NCI-H1105 treated with DMSO at 0.1 percent for 48 hours (cell line): ENCODE measurements around the gene EXOC1.
"Not testable (repeated sequence)": the region's sequence is repeated elsewhere in the genome, so short reads cannot be mapped to it uniquely, and the experiment has no call there.

ENCODE experiments used
- DNase-seq: peaks from one replicate; lab custom pipeline; 2025; lab: John Stamatoyannopoulos, UW

The EXOC1 gene, protein sequence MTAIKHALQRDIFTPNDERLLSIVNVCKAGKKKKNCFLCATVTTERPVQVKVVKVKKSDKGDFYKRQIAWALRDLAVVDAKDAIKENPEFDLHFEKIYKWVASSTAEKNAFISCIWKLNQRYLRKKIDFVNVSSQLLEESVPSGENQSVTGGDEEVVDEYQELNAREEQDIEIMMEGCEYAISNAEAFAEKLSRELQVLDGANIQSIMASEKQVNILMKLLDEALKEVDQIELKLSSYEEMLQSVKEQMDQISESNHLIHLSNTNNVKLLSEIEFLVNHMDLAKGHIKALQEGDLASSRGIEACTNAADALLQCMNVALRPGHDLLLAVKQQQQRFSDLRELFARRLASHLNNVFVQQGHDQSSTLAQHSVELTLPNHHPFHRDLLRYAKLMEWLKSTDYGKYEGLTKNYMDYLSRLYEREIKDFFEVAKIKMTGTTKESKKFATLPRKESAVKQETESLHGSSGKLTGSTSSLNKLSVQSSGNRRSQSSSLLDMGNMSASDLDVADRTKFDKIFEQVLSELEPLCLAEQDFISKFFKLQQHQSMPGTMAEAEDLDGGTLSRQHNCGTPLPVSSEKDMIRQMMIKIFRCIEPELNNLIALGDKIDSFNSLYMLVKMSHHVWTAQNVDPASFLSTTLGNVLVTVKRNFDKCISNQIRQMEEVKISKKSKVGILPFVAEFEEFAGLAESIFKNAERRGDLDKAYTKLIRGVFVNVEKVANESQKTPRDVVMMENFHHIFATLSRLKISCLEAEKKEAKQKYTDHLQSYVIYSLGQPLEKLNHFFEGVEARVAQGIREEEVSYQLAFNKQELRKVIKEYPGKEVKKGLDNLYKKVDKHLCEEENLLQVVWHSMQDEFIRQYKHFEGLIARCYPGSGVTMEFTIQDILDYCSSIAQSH

DNA sequence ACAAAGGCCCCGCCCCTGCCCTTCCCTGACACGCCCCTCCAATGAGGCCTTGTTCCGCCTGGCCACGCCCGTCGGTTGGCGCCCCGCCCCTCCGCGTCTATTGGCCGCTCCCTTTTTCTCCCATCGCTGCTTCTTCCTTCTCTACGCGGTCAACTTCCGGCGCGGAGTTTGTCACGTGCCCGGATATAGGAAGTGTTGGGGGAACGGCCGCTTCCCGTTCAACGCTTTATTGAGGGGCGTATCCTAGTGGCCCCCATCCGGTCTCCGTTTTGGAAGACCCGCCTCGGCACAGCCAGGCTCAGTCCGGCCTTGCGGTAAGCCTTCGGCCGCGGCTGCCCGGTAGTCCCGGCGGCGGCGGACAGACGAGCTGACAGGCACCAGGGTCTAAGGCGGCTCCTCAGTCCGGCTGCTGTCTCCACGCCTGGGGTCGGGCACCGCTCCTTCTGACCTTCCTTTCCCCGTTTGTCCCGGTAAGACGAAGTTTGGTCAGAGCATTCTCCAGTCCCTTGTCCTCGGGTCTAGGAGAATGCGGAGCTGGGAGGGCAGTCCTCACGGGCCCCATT, at the start of gene EXOC1:
Gene EXOC1 (plus strand): TSS at position 165 of the 563 bp plus-strand sequence. CDS start 4,676 bp downstream, outside the sequence.
- DNase-seq: peak; percentile 88

DNA sequence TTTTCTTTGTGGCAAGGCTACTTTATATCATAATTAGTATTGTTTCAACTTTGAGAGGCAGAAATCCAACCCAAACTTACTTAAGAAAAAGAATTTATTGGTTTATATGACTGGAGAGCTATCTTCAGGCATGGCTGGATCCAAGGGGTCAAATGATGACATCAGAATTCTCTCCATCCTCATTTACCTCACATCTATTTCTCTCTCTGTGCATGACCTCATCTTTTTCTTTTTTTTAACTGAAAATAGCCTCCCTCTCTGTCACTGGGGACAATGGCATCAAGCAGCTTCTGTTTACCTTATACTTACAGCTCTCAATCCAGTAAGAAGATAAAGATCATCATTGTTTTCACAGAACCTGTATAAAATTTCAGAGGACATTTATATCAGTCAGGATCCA, 45.9 kb upstream of the EXOC1 start:
- DNase-seq: no peak

DNA sequence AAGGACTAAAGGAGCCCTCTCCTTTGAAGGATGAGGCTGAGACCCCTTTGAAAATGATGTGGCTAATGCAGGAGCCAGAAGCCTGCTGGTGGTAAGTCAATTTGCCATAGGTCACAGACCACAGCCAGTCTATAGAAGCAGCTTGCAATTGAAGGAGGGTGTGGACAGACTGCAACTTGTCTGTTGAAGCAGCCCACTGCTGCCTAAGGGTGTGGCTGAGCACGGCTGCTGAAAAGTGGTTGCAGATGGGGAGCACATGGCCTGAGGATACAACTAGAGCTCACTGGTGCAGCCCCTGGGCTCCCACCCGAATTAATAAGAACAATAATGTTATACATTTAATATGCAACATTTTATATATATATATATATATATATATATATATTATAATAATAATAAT, 45.3 kb upstream of the EXOC1 start:
- DNase-seq: no peak

DNA sequence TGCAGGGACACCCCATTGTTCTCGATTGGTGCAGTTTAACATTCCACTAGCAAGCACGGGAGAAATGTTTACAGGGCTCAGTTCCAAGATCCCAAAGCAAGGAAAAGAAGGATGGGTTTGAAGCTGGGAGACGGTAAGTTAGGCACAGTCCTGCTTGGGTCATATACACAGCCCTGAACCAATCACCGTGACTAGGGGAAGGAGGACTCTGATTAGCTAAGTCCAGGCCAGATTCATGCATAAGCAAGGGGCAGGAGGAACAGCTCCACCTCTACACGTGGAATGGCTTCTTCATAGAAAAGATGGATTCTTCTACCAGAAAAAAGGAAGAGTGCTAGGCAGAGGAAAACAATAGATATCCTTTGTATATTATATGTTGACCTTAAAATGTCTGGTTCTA, 44.8 kb upstream of the EXOC1 start:
- no peak for DNase-seq

DNA sequence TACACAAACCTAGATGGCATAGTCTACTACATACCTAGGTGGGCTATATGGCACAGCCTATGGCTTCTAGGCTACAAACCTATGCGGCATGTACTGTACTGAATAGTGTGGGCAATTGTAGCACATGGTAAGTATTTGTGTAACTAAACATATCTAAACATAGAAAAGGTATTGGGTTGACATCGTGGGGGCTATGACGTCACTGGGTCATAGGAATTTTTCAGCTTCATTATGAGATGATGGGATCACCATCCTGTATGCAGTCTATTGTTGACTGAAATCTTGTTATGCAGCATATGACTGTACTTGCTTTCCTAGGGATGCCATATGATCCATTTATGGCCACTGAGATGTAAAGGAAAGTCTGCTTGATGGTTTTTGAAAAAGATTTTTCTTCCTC, 35.8 kb upstream of the EXOC1 start:
- no peak for DNase-seq

DNA sequence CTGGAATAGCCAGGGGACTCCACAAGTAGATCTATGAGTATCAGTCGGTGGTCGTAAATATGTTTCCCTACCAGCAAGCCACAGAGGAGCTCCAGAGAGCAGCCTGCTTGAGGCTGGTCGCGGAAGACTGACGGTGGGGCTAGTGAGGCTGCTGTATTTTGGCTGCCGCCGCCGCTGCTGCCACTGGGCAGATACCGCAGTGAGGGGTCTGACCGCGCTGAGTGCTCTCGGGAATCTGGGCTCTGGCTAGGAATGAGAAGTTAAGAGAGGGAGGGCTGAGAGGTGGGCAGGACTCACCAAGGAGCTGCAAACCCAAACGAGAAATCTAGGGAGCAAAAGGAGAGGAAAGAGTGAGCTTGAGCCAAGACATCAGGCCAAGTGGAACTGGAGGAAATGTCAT, 33.8 kb upstream of the EXOC1 start, which contains the start of gene EXOC1L:
Gene EXOC1L (plus strand): TSS at position 157 of the 400 bp plus-strand sequence. CDS start 237 bp downstream, at position 394.
- no peak for DNase-seq

DNA sequence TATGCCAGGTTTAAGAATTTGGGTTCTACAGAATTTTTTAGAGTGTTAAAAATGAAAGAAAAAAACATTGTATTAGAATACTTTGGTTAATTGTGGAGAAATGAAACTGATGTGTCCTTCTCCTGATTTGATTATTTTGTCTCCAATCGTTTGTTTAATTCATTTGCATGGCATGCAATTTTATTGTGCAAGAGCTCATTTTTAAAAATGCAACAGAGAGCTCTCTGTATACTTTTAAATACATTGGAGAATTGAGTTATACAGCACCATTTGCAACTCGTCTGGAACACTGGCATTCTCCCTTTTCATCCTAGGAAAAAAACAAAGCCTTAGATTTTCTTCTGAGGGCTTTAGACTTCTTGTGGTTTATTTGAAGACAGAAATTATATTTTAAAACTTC, 33.2 kb upstream of the EXOC1 start:
- DNase-seq: no peak

DNA sequence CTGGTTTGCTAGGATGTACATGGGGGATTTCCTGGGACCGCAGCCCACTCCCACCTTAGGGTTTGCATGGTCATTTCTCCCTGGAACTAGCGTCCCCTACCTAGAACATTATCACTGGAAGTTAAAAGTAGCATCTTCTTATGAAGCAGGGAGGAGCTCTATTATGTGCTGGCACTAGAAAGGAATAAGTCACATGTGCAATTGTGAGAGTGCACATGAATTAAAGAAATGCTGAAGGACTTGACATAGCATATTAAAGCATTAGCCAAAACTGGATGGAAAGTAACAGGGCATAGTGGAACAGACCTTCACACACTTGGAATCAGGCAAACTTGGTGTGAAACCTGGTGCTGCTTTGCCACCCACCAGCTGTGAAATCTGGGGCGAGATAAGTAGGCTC, 31.1 kb upstream of the EXOC1 start:
- DNase-seq: no peak

DNA sequence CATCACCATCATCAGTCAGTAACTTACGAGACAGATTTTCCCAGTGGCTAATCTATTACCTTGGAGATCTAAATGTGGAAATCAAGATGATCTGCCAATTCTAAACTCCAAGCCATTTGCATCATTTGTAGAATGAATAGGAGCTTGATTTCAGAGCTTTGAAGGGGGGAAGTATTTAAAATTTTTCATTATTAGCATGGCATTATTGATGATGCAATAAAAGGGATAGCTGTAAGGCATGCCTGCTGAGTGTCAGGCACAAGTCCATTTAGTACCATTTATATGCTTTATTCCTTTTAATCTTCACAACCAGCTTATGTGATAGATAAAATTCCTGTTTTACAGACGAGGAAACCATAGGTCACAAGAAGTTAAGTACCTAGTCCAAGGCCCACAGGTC, 28.6 kb upstream of the EXOC1 start:
- DNase-seq: no peak

DNA sequence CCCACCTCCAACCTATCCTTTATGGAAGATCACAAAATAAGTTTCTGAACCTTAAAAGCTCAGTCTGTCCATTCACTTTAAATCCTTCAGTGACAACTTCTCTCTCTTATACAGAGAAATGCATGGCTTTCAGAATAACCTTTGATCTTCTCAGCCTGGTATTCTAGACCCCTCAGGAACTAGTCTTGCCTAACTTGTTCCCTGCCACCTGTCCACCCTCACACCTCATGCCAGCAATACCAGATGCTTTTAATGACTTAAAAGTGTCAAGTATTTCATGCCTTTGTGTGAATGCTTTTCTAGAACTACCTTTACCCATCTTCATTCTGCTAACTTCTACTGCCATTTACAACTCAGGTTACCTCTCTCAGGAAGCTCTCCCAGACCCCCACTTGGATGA, 26.5 kb upstream of the EXOC1 start:
- DNase-seq: no peak

DNA sequence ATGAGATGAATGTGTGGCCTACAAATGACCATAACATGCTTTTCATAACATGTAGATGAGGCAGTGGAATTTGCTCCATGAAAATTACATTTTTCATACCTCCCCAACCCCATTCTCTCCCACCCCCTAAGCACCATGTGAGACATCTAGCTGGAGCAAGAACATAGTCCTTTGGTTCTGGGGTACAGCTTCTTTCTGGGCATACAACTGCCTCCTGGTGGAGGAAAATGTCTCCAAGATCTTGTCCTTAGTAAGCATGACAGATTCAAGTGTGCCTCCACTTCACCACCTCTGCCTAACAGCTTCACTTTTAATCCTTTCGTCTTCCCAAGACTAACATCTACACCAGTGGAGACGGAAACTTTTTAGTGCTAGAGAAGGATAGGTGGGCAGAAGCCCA, 25.9 kb upstream of the EXOC1 start:
- DNase-seq: no peak

DNA sequence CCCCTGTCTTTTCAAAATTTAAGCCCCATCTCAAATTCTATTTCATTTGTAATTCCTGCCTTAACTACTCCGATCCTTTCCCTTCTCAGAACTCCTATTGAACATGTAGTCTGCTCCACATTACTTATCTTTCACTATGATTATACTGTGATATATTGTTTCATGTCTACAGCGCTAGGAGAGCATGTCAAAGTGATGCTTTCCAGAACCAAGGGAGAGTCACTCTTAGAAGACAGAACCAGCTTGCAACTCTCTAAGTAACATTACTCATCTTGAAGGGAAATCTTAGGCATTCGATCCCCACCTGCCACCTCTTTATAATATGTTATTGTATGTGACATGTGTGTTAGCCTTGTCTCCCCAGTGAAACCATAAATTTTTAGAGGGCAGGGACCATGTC, 23.4 kb upstream of the EXOC1 start:
- no peak for DNase-seq

DNA sequence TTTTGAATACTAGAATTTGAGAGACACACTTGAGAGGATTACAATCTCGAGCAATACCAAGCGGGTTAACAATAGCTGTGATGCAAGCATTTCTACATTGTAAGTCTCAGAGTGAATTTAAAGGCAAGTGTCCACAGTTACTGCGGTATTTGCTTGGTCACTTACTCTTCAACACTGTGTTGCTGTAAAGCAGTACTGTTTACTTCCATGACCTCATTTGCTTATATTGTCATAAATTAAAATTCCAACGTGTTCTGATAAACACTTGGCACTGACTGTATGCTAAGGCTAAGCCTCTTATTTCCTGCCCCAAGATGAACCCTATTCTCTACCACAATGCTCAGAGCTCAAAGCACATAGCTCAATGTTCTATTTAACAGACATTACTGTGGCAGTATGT, 22.7 kb upstream of the EXOC1 start:
- no peak for DNase-seq

DNA sequence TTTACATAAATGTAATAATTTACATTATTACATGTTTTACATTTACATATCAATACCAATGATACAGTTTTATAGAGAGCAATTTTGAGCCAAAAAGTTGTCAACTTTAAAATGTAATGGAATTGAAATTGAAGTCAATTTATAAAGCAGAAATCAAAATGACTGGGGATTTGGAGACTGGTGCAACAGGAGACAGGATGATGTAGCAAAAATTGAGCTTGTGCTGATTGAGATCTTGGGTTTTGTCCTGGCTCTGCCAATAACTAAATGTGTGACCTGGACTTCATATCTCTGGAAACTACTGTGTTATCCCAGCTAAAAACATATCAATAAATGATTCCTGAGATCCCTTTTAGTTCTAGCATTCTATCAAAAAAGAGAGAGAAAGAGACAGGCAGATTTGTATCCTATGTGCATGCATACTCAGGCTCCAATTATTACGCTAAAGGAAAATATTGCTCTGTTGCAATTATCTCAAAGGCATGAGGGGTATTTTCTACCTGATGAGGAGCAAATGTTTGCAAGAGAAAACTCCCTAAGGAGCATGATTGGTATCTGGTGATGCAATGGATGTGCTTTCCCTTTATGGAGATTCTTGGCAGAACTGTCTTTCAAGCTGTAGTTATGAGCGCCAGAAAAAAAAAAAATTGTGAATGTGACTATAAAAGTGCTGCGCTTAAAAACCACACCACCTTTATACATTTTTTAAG, 19.2 kb upstream of the EXOC1 start:
- no peak for DNase-seq

DNA sequence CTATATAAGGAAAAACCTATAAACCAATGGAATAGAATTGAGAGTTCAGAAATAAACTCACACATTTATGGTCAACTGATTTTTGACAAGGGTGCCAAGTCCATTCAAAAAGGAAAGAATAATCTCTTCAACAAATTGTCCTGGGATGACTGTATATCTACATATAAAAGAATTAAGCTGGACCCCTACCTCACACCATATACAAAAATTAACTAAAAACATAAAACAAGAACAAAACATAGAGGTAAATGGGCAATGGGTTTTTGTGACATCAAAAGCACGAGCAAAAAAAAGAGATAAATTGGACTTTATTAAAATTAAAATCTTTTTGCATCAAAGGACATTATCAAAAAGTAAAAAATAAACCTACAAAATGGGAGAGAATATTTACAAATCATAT, 15.5 kb upstream of the EXOC1 start:
- no peak for DNase-seq

DNA sequence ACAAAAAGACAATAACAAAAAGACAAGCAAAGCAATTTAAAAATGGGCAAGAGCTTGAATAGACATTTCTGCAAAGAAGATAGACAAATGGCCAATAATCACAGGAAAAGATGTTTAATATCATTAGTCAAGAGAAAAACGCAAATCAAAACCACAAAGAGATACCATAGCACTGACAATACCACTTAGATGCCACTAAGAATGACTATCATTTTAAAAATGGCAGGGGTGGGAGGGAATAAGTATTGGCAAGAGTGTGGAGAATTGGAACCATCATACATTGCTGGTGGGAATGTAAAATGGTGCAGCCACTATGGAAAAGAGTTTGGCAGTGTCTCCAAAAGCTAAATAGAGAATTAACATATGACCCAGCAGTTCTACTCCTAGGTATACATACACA, 15.1 kb upstream of the EXOC1 start:
- DNase-seq: no peak

DNA sequence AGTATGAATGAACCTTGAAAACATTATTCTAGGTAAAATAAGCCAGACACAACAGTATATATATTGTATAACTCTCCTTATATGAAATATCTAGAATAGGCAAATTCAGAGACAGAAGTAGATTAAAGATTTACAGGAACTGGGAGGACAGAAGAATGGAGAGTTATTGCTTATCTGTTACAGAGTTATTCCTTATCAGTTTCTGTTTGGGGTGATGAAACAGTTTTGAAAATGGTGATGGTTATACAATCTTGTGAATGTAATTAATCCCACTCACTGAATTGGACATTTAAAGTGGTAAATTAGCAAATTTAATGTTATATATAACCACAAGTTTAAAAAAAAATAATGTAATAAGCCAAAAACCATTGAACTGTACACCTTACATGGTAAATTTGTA, 14.5 kb upstream of the EXOC1 start:
- DNase-seq: no peak

DNA sequence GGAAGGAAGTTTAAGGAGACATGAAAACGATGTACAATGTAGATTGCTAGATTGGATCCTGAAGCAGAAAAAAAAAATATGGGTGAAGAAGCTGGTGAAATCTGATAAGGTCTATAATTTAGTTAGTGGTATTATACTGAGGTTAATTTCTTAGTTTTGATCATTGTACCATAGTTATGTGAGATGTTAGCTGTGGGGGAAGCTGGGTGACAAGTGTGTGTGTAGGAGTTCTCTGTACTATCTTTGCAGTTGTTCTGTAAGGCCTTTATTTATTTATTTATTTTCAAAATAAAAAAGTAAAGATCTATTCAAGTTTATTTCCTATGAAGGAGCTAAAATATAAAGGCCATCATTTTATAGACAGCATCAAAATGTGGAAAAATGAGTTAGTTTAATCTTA, 12.5 kb upstream of the EXOC1 start:
- DNase-seq: no peak

DNA sequence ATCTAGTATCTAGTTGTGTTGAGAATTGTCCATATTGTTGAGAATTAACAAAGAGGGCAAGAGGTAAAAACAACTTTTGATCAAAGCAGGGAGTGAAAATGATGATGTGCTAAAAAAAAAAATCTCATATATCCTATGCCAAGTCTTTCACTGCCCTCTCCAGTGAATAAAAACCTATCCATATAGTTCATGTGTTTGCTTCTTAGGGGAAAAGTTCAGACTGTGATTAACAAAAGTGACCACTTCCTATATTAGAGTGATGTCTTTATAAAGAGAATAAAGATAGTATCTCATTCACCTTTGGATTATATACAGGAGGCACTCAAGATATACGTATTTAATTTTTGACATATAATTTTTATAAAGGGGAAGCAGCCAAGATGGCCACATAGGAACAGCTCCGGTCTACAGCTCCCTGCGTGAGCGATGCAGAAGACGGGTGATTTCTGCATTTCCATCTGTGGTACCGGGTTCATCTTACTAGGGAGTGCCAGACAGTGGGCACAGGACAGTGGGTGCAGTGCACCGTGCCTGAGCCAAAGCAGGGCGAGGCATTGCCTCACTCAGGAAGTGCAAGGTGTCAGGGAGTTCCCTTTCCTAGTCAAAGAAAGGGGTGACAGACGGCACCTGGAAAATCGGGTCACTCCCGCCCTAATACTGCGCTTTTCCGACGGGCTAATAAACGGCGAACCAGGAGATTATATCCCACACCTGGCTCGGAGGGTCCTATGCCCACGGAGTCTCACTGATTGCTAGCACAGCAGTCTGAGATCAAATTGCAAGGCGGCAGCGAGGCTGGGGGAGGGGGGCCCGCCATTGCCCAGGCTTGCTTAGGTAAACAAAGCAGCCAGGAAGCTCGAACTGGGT, 11.8 kb upstream of the EXOC1 start:
- DNase-seq: not testable (repeated sequence)

DNA sequence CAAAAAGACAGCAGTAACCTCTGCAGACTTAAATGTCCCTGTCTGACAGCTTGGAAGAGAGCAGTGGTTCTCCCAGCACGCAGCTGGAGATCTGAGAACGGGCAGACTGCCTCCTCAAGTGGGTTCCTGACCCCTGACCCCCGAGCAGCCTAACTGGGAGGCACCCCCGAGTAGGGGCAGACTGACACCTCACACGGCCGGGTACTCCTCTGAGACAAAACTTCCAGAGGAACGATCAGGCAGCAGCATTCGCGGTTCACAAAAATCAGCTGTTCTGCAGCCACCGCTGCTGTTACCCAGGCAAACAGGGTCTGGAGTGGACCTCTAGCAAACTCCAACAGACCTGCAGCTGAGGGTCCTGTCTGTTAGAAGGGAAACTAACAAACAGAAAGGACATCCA, 11.1 kb upstream of the EXOC1 start:
- DNase-seq: not testable (repeated sequence)

DNA sequence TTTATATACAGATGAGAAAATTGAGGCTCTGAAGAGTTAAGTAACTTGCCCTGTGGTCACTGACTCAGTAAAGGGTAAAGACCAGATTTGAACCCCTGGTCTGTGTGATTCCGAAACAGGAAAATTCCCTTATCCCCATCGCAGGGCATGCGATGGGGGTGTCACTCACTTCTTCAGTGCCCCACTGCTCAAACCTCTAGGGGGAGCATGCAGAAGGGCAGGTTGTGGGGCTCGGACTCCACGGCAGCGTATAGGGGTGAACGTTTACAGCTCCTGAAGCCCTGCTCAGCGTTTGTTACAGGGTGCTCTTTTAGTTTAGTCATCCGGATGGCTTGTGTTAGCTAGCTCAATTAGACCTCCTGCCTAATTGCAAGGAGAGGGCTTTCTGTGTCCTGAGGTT, 3.7 kb upstream of the EXOC1 start:
- no peak for DNase-seq
